Activated T-cell treated with anti-CD3 and anti-CD28 coated beads, Interleukin-2, amount 50 U/mL, for 1 hour (primary cell): Measurements from ENCODE around the gene DDX18.
"Not testable (repeated sequence)": the region's sequence is repeated elsewhere in the genome, so short reads cannot be mapped to it uniquely, and the experiment has no call there.

Experiments
- DNase-seq: peaks from one replicate; pipeline ENCODE4 v3.0.0-alpha.2; 2020

Gene DDX18

GRCh38 chr2:117814417-117815264, at the start of gene DDX18:
DDX18 (plus strand) TSS chr2:117814691; CDS start chr2:117814778, 87 bp downstream.
- DNase-seq: peak; percentile 95

GRCh38 chr2:117770730-117771129, 43.8 kb upstream of the DDX18 start:
- DNase-seq: no peak

DNA sequence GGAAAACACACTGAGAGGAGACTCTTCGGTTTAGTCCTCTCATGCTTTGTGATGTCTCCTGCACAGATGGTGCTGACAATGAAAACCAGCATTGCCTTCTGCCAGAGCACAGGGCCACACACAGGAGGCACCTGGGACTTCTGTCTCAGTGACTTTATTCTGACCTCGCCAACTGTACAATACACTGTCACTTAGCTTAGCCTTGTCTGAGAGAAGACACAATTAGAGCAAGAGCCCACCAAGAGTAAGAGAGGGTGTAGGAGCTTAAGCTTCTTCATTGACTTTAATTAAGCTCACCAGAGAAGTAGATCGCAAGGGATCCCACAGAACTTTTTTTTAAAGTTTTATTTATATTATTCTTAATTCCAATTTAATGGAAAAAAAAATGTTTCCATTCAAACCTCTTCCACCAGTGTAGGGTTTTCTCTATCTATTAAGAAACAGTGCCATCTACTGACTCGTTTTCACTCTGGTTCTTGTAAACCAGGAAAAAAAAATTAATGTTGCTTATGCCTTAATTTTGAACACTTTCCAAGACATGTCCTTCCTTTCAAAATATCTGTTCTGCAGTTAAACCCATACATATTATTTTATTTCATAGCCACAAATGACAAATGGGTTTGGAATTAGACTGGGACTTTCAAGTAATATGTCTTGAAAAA, 42.4 kb upstream of the DDX18 start:
- no peak for DNase-seq

DNA sequence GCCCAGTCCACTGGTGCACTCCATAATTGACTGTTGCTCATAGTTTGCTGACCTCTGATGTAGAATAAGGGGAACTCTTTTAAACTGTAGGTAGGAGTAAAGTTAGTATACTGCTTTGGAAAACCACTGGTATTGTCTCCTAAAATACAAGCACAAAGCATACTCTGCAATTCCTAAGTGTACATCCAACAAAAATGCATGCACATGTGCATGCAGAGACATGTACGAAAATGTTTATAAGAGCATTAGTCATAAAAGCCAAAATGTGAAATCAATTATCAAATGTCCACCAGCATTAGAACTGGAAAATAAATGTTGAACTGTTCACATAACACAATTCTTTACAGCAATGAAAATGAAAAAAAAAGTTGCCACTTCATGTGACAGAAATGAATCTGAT, 39.8 kb upstream of the DDX18 start:
- no peak for DNase-seq

GRCh38 chr2:117775703-117776219, 38.7 kb upstream of the DDX18 start:
- DNase-seq: no peak

DNA sequence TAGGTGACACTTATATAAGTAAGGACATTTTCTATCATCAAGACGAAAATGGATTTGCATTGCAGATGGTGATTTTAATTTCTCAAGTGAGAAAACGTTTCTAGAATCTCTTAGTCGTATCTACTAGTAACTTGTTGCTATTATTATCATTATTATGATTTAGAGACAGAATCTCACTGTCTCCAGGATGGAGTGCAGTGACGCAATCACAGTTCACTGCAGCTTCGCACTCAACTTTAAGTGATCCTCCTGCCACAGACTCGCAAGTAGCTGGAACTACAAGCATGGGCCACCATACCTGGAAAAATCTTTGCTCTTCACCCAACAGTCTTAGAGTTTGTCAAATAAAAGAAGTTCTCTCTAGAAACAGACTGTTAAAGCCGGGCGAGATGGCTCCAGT, 37.6 kb upstream of the DDX18 start:
- DNase-seq: no peak

- DNase-seq: no peak
Observed at GRCh38 chr2:117785740-117786139, 28.8 kb upstream of the DDX18 start.

GRCh38 chr2:117786520-117786919, 28.0 kb upstream of the DDX18 start:
- DNase-seq: no peak

DNA sequence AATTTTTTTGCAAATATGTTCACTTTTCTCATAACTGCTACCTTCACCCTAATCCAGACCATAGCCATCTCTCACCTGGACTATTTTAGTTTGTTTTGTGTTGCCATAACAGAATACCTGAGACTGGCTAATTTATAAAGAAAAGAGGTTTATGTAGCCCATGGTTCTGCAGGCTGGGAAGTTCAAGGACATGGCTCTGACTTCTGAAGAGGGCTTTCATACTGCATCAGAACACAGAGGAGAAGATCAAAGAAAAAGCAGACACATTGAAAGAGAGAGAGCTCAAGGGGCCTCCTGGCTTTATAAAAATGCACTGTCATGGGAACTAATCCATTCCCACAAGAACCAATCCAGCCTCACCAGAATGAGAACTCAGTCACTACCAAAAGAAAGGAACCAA, 25.0 kb upstream of the DDX18 start:
- no peak for DNase-seq

GRCh38 chr2:117794668-117795067, 19.8 kb upstream of the DDX18 start:
- DNase-seq: no peak

GRCh38 chr2:117801826-117802225, 12.7 kb upstream of the DDX18 start:
- DNase-seq: no peak

GRCh38 chr2:117803644-117804325, 10.7 kb upstream of the DDX18 start:
- DNase-seq: peak; percentile 32

- no peak for DNase-seq
Observed at GRCh38 chr2:117812443-117812842, 2.0 kb upstream of the DDX18 start.

DNA sequence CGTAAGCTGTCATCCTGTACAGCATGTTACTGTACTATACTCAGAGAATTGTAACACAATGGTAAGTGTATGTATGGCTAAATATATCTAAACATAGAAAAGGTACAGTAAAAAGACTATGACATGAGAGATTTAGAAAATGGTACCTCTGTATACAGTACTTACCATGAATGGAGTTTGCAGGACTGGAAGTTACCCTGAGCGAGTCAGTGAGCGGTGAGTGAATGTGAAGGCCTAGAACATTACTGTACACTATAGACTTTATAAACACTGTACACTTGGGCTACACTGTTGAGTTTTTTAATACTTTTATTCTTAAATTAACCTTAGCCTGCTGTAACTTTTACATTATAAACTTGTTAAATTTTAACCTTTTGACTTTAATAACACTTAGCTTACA, 1.5 kb downstream of the DDX18 start:
- DNase-seq: no peak

DNA sequence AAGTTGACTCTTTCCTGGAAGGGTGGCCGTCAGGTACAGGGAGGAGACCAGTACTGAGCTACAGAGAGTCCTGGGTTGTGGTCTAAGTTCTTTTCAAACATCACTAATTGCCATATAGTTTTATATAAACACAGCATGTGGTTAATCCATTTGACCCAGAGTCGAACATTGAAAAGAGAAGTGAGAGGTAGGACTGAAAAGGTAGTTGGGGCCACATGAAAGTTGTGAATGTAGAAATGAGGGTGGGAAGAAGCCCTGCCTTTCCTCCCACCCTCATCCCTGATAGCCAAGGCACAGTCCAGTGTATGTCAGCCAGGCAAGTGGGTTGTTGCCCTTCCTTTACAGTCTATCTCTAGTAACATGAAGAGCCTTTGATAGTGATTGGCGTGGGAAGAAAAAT, 4.4 kb downstream of the DDX18 start:
- no peak for DNase-seq

GRCh38 chr2:117820444-117820843, 6.0 kb downstream of the DDX18 start:
- no peak for DNase-seq

DNA sequence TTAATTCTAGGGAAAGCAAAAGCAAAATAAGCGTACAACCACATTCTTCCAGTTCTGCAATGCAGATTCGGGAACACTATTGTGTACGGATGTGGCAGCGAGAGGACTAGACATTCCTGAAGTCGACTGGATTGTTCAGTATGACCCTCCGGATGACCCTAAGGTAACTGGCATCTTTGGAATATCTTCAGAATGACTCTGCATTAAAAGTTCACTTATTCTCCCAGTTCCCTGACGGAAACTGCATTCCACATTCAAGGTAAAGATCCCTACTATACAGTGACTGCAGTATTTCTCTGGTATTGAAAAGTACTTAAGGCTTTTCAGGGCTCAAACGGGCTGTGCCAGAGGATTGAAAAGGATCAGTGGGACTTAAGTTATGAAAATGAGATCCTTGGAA, 10.9 kb downstream of the DDX18 start:
- no peak for DNase-seq

- DNase-seq: not testable (repeated sequence)
Observed at GRCh38 chr2:117827464-117827863, 13.0 kb downstream of the DDX18 start.

- DNase-seq: no peak
Observed at GRCh38 chr2:117828870-117829269, 14.4 kb downstream of the DDX18 start.

- no peak for DNase-seq
Observed at GRCh38 chr2:117832332-117832731, 17.8 kb downstream of the DDX18 start.

GRCh38 chr2:117832905-117833613, 18.6 kb downstream of the DDX18 start:
- peak; percentile 34 for DNase-seq

DNA sequence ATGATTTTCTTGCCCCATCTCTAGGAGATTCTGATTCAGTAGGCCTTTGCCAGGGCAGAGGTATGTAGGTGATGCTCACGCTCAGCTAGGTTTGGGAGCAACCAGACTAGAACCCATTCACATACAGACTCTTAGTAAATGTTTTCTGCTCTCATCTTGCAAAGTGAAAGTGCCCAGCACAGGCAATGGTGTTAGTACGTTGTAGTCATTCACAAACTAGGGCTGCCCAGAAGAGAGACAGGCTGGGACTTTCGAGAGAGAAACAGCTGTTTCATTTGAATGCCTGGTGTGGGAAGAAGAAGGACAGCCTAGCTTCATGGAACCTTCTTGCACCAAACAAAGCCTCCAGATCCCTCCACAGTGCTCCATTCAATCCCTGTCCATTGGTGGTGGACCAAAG, 19.4 kb downstream of the DDX18 start:
- no peak for DNase-seq

DNA sequence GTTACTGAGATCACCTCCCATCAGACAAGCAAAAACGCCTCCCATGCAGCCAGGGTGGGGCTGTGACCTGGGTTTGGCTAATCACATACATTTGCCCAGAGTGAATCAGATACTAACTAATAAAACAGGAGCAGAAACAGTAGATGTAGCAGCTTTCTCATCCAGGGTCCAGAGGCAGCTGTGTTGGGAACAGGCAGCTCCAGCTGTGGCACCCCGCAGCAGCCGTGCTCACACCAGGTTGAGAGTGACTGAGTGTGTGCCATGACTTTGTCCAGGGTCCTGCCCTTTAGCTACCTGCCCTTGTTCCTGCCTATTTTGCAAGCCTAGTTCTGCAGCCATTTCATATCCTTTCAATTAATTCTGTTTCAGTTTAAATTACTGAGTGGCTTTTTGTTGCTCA, 20.5 kb downstream of the DDX18 start:
- DNase-seq: no peak
